ENCODE data around the gene CAPN15.

The CAPN15 gene

DNA sequence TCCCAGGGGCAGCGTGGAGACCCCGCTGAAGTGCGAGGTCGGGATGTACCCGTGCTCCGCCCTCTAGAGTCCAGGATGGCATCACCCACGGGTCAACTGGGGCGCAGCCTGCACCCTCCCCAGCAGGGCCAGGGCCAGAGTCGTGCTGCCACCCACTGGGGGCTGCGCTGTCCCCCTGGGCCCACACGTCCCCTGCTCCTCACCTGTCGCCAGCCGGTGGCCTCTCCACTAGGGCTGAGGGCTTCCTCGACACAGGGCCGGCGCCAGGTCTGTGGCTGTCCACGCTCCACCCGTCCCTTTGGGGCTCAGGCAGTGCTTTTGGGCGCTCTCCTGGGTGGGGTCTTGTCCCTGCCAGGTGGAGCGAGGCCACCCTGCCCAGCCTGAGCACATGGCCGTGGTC, 21.1 kb downstream of the CAPN15 start:
- FAIRE-seq, result no peak

DNA sequence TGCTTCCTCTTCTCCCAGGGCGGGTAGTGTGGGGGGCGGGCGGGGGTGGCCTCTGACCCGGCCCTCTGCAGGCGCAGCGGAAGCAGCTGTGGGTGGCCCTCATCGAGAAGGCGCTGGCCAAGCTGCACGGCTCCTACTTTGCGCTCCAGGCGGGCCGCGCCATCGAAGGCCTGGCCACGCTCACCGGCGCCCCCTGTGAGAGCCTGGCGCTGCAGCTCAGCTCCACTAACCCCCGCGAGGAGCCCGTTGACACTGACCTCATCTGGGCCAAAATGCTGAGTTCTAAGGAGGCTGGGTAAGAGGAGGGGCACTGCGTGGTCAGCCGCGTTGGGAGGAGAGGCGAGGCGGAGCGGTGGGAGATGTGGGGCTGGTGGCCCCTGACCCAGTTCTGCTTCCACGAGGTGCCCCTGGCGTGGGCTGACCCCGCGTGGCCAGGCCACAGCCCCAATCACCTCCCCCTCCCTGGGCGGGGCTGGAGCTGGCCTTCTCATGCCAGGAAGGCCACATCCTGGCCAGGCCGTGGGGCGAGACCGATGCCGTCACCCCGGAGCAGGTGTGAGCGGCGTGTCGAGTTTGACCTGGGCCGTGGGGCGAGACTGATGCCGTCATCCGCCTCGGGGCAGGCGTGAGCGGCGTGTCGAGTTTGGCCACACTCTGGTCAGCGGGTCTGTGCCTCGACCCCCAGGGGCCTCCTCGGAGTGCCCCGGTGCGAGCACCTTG, 22.2 kb downstream of the CAPN15 start:
- FAIRE-seq, result no peak

DNA sequence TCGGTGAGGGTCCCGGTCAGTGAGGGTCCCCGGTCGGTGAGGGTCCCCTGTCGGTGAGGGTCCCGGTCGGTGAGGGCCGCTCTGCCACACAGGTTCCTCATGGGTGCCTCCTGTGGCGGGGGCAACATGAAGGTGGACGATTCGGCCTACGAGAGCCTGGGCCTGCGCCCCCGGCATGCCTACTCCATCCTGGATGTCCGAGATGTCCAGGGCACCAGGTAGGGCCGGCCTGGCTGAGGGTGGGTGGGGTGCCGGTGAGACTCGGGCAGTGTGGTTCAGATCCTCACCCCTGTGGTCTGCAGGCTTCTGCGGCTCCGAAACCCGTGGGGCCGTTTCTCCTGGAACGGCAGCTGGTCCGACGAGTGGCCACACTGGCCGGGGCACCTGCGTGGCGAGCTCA, 23.7 kb downstream of the CAPN15 start:
- no peak for FAIRE-seq

DNA sequence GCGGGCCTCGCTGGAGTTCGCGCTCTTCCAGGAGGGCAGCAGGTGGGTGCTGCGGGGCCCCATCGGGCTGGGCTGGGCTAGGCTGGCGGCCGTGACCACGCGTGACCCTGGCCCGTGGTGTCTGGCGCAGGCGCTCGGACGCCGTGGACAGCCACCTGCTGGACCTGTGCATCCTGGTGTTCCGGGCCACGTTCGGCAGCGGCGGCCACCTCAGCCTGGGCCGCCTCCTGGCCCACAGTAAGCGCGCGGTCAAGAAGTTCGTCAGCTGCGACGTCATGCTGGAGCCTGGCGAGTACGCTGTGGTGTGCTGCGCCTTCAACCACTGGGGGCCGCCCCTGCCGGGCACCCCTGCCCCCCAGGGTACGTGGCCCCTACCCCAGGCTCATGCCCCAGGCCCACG, 24.7 kb downstream of the CAPN15 start:
- FAIRE-seq, result no peak

DNA sequence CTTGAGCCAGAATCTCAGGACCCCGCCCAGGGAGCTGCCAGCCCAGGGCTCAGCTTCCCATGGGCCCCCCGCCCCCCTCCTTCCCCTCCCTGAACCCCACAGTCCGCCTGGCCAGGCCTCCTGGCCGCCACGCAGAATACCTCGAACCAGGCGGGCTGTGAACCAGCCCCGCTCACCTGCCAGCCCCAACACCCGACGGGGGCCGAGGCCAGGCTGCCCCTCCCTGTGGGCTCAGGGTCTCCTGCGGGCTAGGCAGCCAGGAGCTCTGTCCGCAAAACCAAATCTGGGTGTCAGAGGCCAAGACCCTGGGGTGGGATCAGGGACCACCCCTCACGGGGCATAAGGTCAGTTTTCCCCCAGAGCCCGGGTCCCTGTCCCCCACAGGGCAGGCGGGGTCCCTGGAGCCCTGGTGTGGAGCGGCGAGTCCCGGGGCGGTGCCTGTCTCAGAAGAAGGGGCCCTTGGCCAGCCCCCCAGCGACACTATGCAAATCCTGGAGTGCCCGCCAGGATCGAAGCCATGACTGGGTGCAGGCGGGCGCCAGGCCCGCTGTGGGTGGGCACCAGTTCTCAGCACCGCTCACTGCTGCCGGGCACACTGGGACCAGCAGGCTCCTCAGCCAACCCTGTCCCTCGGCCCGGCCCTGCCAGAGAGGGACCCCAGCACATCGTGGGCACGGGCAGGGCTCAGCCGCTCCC, 26.2 kb downstream of the CAPN15 start:
- no peak for FAIRE-seq

DNA sequence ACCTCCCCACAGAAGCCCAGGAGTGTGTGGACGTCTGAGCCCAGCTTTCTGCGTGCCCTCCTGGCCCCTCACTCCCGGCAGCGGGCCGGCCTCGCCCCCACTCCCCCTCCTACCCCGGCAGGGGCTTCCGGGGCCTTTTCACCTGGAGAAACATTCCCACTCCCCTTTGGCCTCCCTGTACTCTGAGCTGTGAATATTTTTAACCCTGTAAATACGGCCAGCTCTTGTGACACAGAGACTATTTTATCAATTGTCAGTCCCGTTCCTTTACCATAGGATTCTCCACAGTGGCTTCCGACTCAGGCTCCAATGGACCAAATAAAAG, 26.7 kb downstream of the CAPN15 start:
- no peak for FAIRE-seq

DNA sequence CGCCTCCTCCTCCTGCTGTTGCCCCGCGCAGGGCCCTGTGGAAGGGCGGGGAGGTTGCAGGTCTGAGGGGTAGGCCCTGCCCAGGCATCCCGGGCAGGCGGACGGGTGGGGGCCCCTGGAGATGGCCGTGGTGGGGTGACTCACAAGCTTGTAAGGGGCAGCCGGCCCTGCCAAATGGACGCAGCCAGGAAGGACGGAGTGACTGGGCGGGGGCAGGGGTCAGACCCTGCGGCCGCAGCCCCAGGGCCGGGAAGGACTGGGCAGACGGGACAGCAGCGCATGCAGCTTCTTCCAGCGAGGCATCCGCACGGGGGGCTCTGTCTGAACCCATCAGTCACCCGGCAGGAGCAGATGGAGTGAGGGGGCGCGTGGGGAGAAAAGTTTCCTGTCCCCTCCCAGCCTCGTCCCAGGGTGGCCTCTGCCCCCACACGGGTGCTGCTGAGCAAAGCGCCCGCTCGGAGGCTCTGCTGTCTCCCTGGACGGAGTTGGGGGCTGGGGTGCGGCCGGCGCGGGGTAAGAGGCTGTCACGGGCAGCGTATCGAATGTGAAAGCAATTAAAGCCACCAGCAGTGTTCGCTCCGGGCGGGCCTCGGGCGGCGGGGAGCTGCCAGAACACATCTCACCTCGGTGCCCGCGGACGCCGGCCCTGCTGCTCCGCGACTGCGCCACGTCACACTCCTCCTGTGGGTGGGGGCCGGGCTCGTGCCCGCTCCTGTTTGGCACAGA, 27.3 kb downstream of the CAPN15 start:
- FAIRE-seq, result no peak

DNA sequence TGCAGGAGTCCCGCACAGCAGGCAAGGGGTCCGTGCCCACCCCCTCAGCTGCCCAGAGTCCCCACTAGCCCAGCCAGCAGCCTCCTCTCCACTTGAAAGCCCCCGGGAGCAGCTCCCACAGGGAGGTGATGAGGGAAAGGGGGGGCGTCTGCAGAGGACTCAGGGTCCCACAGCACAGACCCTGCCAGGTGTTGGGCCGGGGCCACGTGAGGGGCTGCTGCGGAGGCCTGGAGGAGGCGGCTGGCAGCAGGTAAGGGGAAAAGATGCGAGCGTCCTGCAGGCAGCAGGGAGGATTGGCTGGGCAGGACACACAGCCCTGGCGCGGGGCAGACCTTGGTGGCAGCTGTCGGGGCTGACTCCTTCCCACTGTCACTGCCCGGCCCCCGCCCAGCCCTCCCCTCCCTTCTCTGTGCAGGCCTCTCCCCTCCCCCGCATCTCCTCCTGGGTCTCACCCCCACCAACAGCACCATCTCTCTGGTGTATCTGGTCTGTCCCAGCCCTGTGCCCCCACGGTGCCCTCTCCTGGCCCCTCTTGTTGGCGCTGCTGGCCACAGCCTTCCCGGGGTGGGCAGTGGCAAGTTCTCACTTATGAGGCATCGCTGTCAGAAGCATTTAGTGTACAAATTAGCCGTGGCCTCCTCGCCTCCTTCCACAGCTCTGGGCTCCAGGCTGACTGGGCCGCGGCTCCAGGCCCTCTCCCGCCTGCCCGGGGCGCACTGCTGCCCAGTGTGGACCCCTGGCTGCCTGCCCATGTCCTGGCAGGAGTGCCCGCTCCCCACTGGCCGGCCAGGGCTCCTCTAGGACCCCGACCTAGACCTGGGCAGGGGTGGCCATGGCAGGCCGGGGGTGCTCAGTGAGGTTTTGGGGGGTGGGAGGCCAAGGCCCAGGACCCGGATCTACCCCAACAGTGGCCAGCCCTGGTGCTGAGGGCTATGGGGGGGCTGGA, 28.3 kb downstream of the CAPN15 start:
- FAIRE-seq, result no peak

DNA sequence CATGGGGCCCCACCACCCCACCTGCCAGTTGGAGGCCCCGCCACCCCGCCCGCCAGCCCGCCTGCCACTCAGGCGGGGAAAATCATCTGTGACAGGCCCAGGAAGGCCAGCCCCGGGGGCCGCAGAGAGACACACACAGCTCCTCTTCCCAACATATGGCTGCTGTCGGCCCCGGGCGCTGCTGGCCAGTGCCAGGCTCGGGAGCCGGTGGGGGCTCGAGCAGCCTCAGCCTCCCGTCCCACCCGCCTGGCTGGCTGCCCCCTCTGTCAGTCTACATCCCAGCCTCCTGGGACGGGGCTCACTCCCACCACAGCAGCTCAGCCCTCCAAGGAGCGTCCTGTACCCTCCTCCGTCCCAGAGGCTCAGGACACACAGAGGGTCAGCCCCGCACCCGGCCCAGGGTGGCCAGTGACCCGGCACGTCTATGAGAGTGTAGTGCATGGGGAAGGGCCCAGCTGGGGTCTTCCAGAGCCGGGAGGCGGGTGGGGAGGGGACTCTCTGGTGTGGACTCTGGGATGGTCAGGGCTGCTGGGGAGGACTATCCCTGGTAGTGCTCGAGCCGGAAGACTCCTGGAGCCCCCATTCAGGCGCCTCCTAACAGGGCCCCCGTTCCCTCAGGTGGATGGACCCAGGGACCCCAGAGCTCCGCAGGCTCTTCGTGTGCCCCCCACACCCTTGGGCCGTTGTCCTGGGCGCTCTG, 29.1 kb downstream of the CAPN15 start:
- no peak for FAIRE-seq

DNA sequence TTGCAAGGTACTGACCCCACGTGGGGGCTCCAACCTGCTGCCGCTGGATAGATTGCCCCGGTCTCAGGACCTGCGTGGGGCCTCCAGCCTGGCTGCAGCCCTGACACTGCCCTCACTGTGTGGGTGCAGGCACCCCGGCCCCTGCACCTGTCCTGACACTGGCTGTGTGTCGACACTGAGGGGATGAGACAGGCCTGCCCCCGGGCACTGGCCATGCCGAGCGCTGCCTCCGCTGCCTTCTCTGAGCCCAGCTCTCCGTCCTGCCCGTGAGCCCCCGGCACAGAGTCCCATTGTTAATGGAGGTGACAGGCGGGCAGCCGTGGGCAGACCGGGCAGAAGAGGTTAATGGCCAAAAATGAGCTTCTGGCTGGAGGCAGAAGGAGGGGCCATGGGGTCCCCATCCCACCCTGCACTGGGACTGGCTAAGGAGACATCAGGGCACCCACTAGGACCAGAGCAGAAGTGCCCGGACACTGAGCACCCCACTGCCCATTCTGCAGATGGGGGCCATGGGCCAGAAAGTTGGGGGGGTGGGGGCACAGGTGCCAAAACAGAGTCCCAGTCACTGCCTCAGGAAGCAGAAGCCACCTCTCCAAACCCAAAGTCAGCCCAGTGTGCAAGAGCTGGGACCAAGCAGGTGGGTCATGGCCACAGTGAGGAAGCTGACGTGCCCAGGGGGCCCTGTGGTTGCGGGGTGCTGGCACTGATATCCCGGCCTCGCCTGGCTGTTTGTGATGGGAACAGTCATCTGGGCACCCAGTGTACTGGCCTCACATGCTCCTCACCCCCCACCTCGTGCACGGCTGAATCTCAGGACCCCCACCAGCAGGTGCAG, 30.2 kb downstream of the CAPN15 start:
- no peak for FAIRE-seq

DNA sequence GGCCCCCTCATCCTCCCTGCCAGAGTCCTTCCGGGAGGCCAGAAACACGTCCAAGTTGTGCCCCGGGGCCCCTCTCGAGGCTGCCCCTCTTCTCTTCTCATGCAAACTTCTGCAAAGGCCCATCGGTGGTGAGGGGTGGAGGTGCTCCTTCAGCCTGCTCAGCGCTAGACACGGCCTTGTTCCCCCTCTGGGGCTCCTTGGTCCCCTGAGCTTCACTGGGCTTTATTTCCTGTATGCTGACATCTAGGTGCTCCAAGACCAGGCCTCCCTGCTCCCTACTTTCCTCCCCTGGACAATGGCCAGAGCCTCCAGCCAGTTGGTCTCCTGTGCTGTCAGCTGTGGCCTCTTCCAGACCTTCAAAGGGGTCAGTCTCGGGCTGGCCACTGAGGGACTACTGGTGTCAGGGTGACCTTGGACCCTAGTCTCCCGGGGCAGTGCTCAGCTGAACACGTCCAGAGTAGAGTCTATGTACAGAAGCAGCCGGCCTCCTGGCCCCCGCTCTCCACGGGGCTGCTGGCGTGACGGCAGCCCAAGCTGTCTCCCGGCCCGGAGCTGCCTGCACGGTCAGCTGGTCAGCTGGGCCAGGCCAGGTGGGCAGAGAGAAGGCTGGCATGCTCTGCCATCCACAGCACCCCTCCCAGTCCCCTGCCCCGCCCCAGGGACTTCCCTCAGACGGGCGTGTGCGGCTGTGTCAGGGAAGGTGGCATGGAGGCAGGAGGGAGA, 30.9 kb downstream of the CAPN15 start:
- FAIRE-seq, result no peak

DNA sequence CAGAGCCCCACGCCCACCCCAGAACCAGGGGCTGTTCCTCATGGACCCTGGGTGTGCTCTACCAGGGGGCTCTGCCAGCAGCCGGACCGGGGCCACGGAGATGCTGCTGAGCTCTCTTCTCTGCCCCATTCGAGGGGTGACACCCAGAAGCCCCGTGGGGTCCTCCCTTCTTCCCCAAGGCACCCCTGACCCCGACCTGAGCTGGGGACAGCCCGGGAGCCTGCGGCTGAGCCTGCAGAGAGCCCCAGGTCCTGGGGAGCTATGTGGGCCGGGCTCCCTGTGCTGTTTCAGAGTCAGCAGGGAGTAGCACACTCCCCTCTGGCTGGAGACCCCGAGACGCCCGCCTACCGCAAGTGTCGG, 31.5 kb downstream of the CAPN15 start:
- no peak for FAIRE-seq

DNA sequence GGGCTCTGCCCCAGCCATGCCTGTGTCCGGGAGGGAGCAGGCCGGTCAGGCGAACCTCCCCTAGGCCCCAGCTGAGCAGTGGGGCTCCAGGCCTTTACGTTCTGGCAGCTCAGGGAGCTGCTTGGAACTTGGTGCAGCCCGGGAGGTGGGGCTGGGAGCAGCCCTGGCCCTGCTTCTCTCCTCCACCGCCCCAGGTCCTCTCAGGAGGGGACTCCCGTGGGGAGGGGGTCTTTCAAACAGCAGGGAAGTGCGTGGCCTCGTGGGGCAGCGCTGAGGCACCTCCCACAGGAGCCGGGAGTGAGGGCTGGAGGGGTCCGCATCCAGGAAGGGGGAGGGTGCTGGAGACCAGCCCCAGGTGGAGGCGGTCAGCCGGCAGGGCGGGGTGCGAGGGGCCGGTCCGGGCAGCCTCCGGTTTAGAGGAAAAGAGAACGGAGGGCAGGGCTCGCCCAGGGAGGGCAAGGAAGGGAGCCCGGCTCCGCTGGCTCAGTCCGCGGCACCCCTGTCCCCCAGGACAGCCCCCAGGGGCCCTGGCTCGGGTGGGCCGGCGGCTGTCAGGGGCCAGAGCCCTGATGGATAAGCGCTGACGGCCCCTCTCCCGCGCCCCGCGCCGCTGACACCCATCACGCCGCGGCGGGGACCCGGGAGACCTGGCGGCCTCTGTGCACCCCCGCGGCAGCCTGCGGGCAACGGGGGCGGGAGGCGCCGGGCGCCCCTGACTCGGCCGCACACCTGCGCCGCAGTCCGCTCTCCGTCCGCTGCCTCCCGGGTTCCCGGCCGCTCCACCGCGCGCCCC, 32.1 kb downstream of the CAPN15 start:
- FAIRE-seq, result no peak

DNA sequence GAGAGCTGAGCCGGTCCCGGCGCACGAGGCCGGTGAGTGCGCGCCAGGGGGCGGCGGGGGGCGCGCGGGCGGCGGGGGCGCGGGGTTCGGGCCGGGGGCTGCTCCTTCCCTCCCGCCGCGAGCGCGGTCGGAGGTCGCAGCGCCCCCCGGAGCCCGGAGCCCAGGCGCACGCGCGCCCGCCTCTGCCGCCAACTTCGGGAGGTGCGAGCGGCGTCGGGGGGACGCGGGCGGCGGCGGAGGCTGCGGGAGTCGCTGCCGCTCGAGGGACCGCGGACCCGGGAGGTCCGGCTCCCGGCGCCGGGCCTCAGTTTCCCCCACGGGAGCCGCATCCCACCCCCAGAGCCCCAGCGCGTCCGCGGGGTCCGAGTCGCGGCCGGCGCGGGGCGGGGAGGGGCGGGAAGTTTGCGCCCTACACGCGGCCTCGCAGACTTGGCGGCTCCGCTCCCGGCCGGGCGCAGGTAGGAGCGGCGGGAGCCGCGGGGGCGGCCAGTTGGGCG, 32.7 kb downstream of the CAPN15 start, which contains the start of gene PRR35:
PRR35 (plus strand) TSS at position 191 of the 497 bp plus-strand sequence. CDS start 2,901 bp downstream, outside the sequence.
- FAIRE-seq, result no peak

DNA sequence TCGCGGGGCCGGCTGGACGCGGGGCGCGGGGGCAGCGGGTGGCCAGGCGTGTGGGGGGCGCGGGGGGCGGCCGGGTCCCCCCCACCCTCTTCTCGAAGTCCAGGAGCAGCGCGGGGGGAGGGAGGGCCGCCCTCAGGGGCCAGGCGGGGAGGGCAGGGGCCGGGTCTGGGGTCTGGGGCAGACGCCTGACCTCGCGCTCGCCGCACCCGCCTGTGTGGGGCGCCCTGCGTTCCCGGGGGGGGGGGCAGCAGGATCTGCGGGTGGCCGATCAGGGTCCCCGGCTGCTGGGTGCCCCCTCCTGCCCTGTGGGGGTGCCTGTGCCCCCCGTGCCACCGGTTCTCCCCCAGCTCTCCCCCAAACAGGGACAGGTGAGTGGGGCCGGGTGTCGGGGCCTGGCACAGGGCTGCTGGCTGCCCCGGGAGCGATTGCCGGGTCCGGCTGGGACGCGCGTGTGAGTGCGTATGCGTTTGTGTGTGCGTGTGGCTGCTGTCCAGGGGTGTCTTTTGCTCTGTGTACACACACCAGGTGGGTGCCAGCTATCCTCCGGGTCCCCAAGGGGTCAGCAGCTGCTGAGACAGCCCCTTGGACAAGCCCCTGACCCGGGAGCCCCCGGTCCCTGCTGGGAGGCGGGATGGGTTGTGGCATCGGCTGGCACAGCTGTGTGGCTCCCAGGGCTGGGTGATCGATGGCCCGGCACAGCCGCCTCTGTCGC, 33.3 kb downstream of the CAPN15 start:
- FAIRE-seq, result no peak

DNA sequence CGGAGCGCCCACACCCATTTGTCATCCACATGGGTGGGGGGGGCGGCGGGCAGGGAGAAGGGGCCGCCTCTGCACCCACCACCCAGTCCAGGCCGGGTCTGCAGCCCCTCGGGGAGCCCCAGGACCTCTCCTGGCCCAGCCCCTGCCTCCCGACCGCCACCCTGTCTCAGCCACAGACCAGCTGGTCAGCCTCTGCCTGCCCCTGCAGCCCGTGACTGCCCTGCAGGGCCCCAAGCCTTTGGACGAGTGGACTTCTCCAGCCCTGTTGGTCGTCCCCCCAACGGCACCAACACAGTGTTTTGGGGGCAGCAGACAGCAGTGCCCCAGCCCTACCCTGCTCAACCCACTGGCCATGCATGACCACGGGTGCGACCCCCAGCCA, 33.9 kb downstream of the CAPN15 start:
- no peak for FAIRE-seq

DNA sequence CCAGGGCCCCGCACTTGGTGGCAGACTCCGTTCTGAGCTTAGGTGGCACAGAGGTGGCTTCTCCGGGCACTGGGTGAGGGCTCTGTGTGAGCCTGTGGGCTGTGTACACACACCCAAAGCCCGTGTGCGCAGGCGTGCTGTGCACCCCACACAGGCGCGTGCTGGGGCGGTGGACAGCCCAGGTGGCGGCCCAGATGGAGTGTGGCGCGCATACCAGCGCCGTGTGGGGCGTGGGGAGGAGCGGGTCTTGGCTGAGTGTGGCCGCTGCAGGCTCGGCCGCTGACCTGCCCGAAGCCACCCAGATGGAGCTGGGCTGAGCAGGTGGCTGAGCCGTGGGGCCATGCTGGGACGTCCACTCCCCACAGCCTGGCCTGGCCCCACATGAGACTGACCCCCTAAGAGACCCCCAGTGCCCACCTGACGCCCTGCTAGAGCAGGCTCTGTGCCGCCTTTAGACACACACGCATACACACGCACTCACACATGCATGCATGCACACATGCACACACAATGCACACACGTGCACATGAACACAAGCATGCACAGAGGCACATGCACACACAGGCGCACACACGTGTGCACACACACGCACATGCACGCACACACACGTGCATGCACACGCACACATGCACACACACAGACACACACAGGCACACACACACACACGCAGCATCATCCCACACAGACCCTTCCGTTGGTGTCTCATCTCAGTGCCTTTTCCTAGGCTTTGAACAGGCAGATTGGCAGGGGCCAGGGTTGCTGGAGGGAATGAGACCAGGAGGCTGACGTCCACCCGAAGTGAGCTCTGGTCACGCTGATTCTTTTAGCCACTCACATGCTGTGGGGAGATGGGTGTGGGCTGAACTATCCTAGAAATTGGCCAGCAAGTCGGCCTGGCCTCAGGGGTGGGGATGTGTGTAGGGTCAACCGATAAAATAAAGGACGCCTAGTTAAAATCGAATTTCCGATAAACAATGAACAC, 34.7 kb downstream of the CAPN15 start:
- no peak for FAIRE-seq
